Measurements from ENCODE around the gene KCTD14. TPM values are rescaled to one million over a fixed set of nuclear protein-coding genes. Genes with fewer than 3 reads are reported as not detected.
"Not testable (repeated sequence)": the region's sequence is repeated elsewhere in the genome, so short reads cannot be mapped to it uniquely, and the experiment has no call there.

The KCTD14 gene
- total and polyA plus RNA-seq, 9 of the 15 experiments (the other 6 are each of a cell fraction or from before 2014, with no cell fraction given), result 0.04 to 0.30 (median 0.11) TPM; not detected in 2

- TF ChIP-seq MEF2D (tag; conservative IDR thresholded peaks at IDR 0.05; ENCODE audit: low read depth) (0 out of 2 replicates have a peak, but pooled peaks have one; percentile 26), MAX (CRISPR knock-in tag; IDR thresholded peaks at IDR 0.05) (peak; percentile 76), TAF7 (tag; IDR thresholded peaks at IDR 0.05) (peak; percentile 58; the same call in 1 of the 2 replicates), ZBTB40 (IDR thresholded peaks at IDR 0.05) (peak; percentile 41; the same call in 1 of the 2 replicates), CBFA2T3 (IDR thresholded peaks at IDR 0.05) (peak; percentile 60), ZNF639 (CRISPR knock-in tag; conservative IDR thresholded peaks at IDR 0.05 in 1 of 2, IDR thresholded peaks at IDR 0.05 in 1 of 2) (peak in 1 of 2 experiments; percentile 62; a peak in 1 of 4 replicates), CBX3 (IDR thresholded peaks at IDR 0.05; ENCODE audit: borderline replicate concordance in 1 of 2, low read length in 2 of 2) (peak in 1 of 2 experiments; percentile 22; a peak in 1 of 3 replicates), NRF1 (conservative IDR thresholded peaks at IDR 0.05 in 1 of 2, IDR thresholded peaks at IDR 0.05 in 1 of 2) (peak; percentile 65 to 69)
- not testable (repeated sequence) for TF ChIP-seq ZBTB40 (CRISPR knock-in tag; IDR thresholded peaks at IDR 0.05)
Measured at GRCh38 chr11:78014937-78015520, 8.0 kb downstream of the KCTD14 start (continued).
